ENCODE data around the gene HHAT. TPM values are rescaled to one million over a fixed set of nuclear protein-coding genes. Genes with fewer than 3 reads are reported as not detected.

HHAT gene
- total RNA-seq, 2 donors from 2014 or later, result 4.5 to 4.6 TPM

GRCh38 chr1:210467440-210468043, 138.8 kb downstream of the HHAT start:
- no peak for TF ChIP-seq CTCF (IDR thresholded peaks at IDR 0.05)
- ATAC-seq (ENCODE audit: insufficient number of reproducible peaks, low FRiP score, low read depth) (no peak), DNase-seq (ENCODE audit: low spot score) (no peak)
- H3K27ac ChIP-seq, result no peak overlapping the region
- H3K9me3 ChIP-seq, result no peaks in the 10 kb centered on the region
- no peaks in the 10 kb centered on the region for H3K27me3 ChIP-seq (replicated peaks; ENCODE audit: insufficient read depth)
- no peak overlapping the region for H3K4me3 ChIP-seq
- no peaks in the 10 kb centered on the region for H3K4me1 ChIP-seq (ENCODE audit: control insufficient read depth in 1 of 2, low read depth in 2 of 2)
- H3K36me3 ChIP-seq, result no peaks in the 10 kb centered on the region

- H3K36me3 ChIP-seq, result no peaks in the 10 kb centered on the region
- TF ChIP-seq CTCF (IDR thresholded peaks at IDR 0.05), result no peak
- no peak overlapping the region for H3K4me3 ChIP-seq
- no peaks in the 10 kb centered on the region for H3K9me3 ChIP-seq
- H3K27ac ChIP-seq, result no peak overlapping the region
- H3K4me1 ChIP-seq (ENCODE audit: control insufficient read depth in 1 of 2, low read depth in 2 of 2), result no peaks in the 10 kb centered on the region
- DNase-seq (ENCODE audit: low spot score), result no peak
- ATAC-seq (ENCODE audit: insufficient number of reproducible peaks, low FRiP score, low read depth), result no peak
- H3K27me3 ChIP-seq (replicated peaks; ENCODE audit: insufficient read depth), result no peaks in the 10 kb centered on the region
Observed at GRCh38 chr1:210469441-210469840, 140.7 kb downstream of the HHAT start.

GRCh38 chr1:210475321-210475720, 146.6 kb downstream of the HHAT start:
- no peak for TF ChIP-seq CTCF (IDR thresholded peaks at IDR 0.05)
- H3K9me3 ChIP-seq, result no peaks in the 10 kb centered on the region
- H3K4me3 ChIP-seq, result no peak overlapping the region
- DNase-seq (ENCODE audit: low spot score), result no peak
- no peaks in the 10 kb centered on the region for H3K27me3 ChIP-seq (replicated peaks; ENCODE audit: insufficient read depth)
- no peaks in the 10 kb centered on the region for H3K36me3 ChIP-seq
- H3K27ac ChIP-seq, result no peak overlapping the region
- H3K4me1 ChIP-seq (ENCODE audit: control insufficient read depth in 1 of 2, low read depth in 2 of 2), result no peaks in the 10 kb centered on the region
- no peak for ATAC-seq (ENCODE audit: insufficient number of reproducible peaks, low FRiP score, low read depth)

- Histone ChIP-seq H3K4me1 (ENCODE audit: control insufficient read depth in 1 of 2, low read depth in 2 of 2) (no peaks in the 10 kb centered on the region), H3K4me3 (no peak overlapping the region), H3K27ac (no peak overlapping the region), H3K36me3 (no peaks in the 10 kb centered on the region), H3K27me3 (replicated peaks; ENCODE audit: insufficient read depth) (no peaks in the 10 kb centered on the region), H3K9me3 (no peaks in the 10 kb centered on the region)
- DNase-seq (ENCODE audit: low spot score) (no peak), ATAC-seq (ENCODE audit: insufficient number of reproducible peaks, low FRiP score, low read depth) (no peak)
- no peak for TF ChIP-seq CTCF (IDR thresholded peaks at IDR 0.05)
Observed at GRCh38 chr1:210475806-210476205, 147.1 kb downstream of the HHAT start.

GRCh38 chr1:210476730-210477129, 148.0 kb downstream of the HHAT start:
- Histone ChIP-seq H3K27me3 (replicated peaks; ENCODE audit: insufficient read depth) (no peaks in the 10 kb centered on the region), H3K9me3 (no peaks in the 10 kb centered on the region), H3K4me1 (ENCODE audit: control insufficient read depth in 1 of 2, low read depth in 2 of 2) (no peaks in the 10 kb centered on the region), H3K36me3 (no peaks in the 10 kb centered on the region), H3K4me3 (no peak overlapping the region), H3K27ac (no peak overlapping the region)
- TF ChIP-seq CTCF (IDR thresholded peaks at IDR 0.05), result no peak
- no peak for DNase-seq (ENCODE audit: low spot score)
- no peak for ATAC-seq (ENCODE audit: insufficient number of reproducible peaks, low FRiP score, low read depth)

Measured in thoracic aorta (tissue), 2 donors.